SK-N-DZ (cell line): ENCODE data around the gene CCDC144A.
"Not testable (repeated sequence)": the region's sequence is repeated elsewhere in the genome, so short reads cannot be mapped to it uniquely, and the experiment has no call there.

Experiments used
- DNase-seq: peaks from one replicate; pipeline ENCODE4 v3.0.0-alpha.2; 2015; ENCODE audit warnings: low spot score

CCDC144A gene

DNA sequence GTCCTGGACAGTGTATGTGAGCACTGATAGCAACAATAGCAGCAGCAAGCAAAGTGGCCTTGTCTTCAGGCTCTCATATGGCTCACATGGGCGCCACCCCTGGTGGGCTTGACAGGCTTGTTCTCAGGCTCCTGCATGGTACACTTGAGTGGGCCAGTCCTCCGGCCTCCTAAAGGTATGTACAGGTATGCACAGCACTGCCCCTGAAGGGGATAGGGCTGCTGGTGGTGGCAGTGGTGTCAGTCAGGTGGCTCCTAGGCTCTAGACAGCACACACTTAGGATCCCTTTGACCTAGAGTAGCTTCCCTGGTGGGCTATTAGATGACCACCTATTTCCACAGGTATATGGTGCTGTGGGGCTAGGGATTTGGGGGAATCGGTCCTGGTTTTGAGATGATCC is 67.5 kb downstream of the CCDC144A start:
- DNase-seq: not testable (repeated sequence)

- not testable (repeated sequence) for DNase-seq
These were observed 68.1 kb downstream of the CCDC144A start for GRCh38 chr17:16758177-16758576.

GRCh38 chr17:16768290-16769175 is 78.5 kb downstream of the CCDC144A start:
- not testable (repeated sequence) for DNase-seq

DNA sequence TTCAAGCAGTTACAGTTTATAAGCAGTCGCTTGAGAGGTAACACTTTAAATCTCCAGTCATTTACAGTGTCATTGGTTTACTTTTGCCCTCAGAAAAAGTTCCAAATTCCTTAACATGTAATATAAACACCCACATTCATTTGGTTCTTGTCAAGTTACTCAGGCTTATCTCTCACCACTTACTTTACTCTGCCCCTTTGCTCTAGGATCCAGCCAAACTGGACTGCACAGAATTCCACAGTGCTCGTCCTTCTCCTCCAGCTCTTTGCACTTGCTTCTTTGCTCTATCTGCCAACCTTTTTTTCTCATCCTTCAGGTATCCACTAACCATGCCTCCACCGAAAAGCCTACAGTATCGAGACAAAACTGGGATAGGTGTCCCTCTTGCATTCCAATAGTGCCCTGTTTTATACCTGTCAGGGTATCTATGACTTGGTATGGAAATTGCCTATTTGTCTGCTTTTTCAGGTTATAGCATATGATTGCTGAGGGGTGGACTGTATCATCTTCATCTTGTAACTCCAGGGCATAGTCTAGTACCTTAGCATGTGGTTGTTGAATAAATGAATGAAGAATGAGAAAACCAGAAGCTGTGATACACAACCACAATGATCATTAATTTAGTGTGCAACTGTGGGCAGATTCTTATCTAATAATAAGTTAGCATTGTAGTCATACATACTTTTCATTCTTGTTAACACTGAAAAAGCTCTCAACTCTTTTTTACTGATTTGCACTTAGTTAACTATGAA is 82.5 kb downstream of the CCDC144A start:
- DNase-seq: not testable (repeated sequence)

- not testable (repeated sequence) for DNase-seq
These were observed 83.1 kb downstream of the CCDC144A start for GRCh38 chr17:16773146-16773522.

- not testable (repeated sequence) for DNase-seq
These were observed 97.8 kb downstream of the CCDC144A start for GRCh38 chr17:16787851-16788250.

DNA sequence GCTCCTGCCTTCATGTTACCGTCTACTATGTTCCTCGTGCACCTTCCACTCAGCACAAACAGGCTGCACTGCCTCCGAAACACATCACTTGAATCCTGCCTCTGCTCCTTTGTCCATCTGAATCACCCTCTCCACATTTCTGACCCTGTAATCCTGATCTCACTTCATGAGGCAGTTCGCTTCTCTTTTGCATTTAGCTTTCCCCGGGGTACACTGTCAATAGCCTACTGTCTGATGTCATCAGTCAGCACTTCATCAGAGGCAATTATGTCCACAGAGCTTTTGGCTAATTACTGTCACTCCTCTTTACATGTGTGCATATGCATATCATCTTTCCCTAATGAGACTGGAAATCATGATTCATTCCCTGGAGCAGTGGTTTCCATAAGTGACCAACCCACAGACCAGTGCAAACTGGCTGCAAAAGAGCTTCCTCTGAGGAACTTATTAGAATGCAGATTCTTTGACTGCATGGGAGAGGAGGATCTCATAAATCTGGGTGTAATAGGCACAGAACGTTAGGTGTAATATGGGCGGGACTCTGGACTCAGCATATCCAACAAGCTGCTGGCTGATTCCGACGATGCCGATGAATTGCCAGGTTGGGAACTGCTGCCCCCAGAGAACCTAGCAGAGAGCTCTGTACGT is 99.0 kb downstream of the CCDC144A start:
- DNase-seq: not testable (repeated sequence)

GRCh38 chr17:16789622-16790021 is 99.6 kb downstream of the CCDC144A start:
- not testable (repeated sequence) for DNase-seq

DNA sequence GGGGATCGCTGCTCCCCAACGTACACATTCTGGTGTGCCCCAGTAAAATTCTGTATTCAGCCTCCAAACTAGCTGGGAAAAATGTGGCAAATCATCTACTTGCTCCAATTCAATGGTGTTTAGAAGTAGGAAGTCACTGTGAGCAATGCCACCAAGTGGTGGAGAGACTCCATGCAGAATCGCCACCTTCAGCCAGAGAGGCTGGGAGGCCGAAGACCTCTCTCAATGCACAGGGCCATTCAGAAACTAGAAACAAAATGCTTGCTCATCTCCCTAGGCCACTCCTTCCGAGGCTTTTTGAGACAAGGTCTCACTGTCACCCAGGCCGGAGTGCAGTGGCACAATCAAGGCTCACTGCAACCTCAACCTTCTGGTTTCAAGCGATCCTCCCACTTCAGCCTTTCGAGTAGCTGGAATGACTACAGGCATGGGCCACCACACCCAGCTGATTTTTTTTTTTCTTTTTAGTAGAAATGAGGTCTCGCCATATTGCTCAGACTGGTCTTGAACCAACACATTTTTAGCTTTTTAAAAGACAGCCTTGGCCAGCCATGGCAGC is 100.4 kb downstream of the CCDC144A start:
- DNase-seq: not testable (repeated sequence)

DNA sequence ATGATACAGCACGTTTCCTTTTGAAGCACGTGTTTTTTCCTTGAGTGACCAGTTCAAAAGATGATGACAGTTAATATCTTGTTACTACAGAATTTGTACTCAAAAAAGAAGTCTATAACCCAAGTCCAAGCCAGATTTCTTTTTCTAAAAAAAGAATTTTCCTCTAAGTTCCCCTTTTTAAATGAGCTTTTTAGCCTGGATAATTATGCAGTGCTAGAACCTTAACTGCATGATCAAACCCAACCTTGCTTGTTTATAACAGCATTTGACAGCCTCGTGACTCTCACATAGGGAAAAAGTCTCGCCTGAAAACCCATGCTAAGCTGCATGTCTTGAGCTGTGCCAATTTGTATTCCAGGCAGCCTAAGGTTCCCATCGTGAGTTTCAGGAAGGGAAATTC is 104.2 kb downstream of the CCDC144A start:
- not testable (repeated sequence) for DNase-seq

DNA sequence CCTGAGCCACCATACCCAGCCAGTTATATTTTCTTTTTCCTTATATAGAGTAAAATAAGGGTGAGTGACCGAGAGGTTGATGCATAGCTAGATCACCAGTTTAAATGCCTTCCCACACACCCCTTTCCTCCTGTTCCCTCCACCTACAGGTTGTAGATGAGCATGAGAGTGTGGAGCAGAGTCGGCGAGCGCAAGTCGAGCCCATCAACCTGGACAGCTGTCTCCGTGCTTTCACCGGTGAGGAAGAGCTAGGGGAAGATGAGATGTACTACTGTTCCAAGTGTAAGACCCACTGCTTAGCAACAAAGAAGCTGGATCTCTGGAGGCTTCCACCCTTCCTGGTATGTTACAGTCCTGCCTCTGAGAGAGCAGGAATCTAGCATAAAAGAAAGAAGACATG is 105.9 kb downstream of the CCDC144A start:
- not testable (repeated sequence) for DNase-seq

DNA sequence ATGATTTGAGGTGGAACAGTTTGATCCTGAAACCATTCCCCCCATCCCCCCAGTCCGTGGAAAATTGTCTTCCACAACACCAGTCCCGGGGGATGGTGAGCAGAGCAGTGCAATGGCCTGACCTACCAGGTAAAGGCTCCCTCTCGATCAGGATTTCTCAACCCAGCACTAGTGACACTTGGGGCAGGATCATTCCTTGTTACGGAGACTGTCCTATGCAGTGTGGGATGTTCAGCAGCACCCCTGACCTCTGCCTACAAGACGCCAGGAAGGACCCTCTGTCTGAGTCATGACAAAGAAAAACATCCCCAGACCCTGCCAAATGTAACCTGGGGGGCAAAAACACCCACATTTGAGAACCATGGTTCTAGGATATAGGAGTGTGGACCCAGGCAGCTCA is 114.8 kb downstream of the CCDC144A start:
- not testable (repeated sequence) for DNase-seq

GRCh38 chr17:16806599-16806998 is 116.6 kb downstream of the CCDC144A start:
- DNase-seq: not testable (repeated sequence)

- DNase-seq: not testable (repeated sequence)
These were observed 117.6 kb downstream of the CCDC144A start for GRCh38 chr17:16807620-16808019.

DNA sequence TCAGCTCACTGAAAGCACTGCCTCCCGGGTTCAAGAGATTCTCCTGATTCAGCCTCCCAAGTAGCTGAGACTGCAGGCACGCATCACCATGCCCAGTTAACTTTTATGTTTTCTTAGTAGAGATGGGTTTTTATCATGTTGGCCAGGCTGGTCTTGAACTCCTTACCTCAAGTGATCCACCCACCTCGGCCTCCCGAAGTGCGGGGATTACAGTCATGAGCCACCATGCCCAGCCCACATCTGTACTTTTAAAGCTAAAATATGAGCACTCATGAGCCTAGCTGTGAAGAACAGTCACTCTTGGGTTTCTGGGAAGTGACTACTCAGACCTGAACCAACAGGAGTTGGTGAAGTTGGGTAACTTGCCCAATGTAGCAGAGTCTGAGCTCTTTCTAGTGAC is 120.2 kb downstream of the CCDC144A start:
- not testable (repeated sequence) for DNase-seq

DNA sequence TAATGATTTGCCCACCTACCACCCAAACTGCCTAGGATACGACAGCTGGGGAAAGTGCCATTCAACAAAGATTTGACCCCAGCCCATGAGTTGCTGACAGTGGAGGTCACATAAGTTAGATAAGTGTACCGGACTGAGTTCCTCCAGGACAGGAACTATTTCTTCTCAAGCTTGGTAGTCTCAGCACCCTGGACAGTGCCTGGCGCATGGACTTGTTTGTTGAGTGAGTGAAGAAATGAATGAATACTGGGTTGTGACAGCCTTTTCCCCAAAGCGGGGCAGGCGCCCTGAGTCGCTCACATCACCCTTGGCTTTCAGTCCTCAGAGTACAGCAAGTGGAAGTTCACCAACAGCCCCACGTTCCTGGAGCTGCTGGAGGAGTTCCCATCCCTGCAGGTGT is 122.1 kb downstream of the CCDC144A start:
- DNase-seq: not testable (repeated sequence)

DNA sequence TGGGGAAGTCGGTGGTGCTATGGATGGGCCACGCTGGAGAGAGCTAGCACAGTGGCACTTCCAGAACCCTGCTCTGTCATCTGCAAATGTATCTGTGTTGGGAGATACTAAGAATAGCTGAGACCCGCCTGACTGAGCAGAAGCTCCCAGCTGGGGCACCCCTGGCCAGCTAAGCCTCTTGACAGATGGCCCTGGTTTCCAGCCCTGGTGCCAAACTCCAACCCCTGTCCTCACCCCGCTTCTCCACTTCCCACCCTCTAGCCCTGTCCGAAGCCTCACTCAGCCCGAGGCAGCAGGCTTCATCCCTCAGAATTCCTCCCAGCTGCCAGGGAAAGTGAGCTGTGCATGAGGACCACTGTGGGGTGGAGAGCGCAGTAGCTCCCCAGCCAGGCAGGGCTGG is 124.4 kb downstream of the CCDC144A start:
- DNase-seq: no peak

- no peak for DNase-seq
These were observed 127.2 kb downstream of the CCDC144A start for GRCh38 chr17:16817201-16817600.

DNA sequence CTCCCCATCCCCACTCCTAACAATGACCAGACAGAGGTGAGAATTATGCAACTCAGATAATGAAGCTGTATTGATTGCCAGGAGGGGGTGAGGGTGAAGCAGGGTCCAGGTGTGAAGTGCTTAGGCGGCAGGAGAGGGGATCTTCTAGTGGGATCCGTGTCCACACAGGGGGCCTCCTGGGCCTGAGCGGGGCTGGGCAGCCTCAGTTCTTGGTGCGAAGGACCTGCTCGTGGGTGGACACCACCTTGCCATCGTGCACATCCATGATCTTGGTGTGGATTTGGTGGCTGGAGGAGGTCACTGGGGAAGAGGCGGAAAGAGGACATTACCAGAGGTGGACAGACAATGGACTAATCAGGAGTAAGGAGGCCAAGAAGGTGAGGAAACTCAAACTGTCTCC is 127.9 kb downstream of the CCDC144A start:
- DNase-seq: not testable (repeated sequence)

DNA sequence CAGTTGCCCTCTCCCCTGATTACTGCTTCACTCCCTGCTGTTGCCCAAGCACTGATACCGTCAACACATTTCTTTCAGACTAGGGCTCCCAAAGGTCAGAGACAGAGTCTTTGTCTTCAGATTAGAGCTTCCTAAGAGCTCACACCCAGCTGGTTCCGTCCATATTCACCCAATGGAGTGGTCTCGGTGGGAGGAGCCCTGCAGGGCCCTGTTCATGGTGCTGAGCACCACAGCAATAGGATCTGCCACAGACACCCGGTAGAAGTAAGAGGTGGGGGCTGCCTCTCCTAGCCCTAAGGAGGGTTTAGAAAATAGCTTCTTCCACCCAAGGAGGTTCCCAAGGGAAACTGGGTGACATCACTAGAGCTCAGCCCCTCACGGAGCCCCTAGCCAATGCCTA is 128.3 kb downstream of the CCDC144A start:
- DNase-seq: no peak

DNA sequence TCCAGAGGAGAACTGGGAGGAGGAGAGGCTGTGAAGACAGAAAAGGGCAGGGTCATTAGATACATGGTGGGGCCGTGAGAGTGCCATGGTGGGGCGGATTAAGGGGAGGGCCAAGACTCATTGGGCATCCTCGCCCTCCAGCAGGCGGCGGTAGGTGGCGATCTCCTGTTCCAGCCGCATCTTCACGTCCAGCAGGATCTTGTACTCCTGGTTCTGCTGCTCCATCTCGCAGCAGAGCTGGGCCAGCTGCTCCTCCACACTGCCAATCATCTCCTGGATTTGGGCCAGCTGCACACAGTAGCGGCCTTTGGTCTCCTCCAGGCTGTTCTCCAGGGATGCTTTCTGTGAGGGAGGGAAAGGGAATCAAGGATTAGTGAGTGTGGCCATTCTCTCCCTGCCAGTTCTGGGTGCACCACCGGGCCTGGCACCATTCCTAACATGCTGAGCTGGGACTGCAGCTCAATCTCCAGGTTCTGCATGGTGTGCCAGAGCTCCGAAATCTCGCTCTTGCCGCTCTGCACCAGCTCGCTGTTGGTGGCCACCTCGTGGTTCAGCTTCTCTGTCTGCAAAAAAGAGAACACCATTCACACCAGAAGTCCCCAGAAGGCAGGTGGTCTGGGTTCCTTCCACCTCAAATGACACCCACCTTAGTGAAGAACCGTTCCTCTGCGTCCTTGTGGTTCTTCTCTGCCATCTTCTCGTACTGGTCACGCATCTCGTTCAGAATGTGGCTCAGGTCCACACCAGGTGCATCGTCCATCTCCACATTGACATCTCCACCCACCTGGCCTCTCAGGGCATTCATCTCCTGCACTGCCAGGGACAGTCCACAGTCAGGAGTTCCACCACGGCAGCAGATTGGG is 129.0 kb downstream of the CCDC144A start:
- DNase-seq: no peak
